NT2/D1 (cell line): Measurements from ENCODE around the gene FOXK1.

ENCODE experiments used
- DNase-seq: peaks from one replicate; pipeline ENCODE4 v3.0.0-alpha.2; 2011; ENCODE audit warnings: low read depth, low spot score
- H3K27me3 ChIP-seq: 2 replicates; pipeline ENCODE4 v1.6.0; 2011; ENCODE audit warnings: mild to moderate bottlenecking; ENCODE audit not compliant: insufficient read length, insufficient read depth
- H3K36me3 ChIP-seq: 2 replicates; pipeline ENCODE4 v1.6.1; 2011; ENCODE audit warnings: mild to moderate bottlenecking, low read length, mixed read lengths; ENCODE audit not compliant: insufficient read depth, insufficient read length
- H3K4me1 ChIP-seq: 2 replicates; pipeline ENCODE4 v1.5.1; 2011; ENCODE audit not compliant: insufficient read depth, insufficient read length
- H3K4me3 ChIP-seq: 2 replicates; pipeline ENCODE4 v1.5.1; 2011; ENCODE audit warnings: low read depth; ENCODE audit not compliant: insufficient read length
- H3K9ac ChIP-seq: 2 replicates; pipeline ENCODE4 v1.6.0; 2011; ENCODE audit warnings: low read depth; ENCODE audit not compliant: insufficient read length
- H3K9me3 ChIP-seq: 2 replicates; pipeline ENCODE4 v1.5.1; 2011; ENCODE audit warnings: mild to moderate bottlenecking, low read length; ENCODE audit not compliant: insufficient read depth
- SUZ12 ChIP-seq: IDR thresholded peaks from 2 replicates; pipeline ENCODE4 v1.6.1; 2011; ENCODE audit not compliant: insufficient read length, insufficient read depth; ENCODE audit errors: extremely low read depth
- YY1 ChIP-seq: IDR thresholded peaks from 2 replicates; pipeline ENCODE4 v1.6.1; 2011; ENCODE audit not compliant: insufficient read length, insufficient read depth
- ZNF274 ChIP-seq: IDR thresholded peaks from 2 replicates; pipeline ENCODE4 v1.6.1; 2011; ENCODE audit warnings: mild to moderate bottlenecking, low read depth, low read length

Gene FOXK1

DNA sequence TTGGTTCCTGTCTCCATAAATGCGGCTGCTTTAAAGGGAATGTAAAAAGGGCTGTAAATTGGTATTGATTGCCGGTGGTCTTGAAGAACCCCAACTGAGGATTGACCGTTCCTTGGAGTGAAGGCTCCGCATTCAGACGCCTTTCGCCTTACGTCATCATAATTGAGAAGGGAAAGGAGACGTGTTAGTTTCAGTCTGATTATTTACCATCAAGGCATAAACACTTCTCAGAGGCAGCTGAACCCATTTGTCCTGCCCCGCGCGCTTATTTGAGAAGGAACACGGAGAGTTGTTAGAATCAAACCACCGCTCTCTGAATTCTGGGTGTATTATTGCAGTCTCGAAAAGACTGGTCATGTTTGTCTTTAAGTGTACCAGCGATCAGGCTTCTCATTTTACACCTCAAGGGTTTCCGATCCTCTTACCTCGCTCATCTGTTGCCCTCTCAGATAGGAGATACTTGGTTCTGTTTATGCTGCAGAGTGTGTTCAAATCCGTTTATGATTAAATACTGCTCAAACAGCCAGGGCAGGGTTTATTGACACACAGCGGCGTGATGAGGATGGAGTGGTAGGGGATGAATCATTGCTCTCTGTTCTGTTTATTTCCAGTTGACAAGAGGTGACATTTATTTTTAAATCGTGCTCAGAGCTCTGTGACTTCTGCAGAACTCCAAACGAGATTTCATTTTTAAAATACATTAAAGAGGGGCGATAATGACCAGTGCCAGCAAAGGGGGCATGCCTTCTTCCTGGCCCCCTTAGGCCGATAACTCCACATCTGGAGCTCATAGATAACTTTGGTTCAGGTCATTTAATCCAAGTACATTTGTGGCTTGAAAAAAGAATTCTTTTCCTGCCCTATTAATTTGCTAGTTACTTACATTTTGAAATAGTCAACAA, 30.4 kb downstream of the FOXK1 start:
- H3K27me3 ChIP-seq: peaks cover 93% of the 10 kb centered on the region
- no peak overlapping the region for H3K4me3 ChIP-seq
- H3K4me1 ChIP-seq: peaks cover 16% of the 10 kb centered on the region
- peaks cover 29% of the 10 kb centered on the region for H3K36me3 ChIP-seq
- H3K9ac ChIP-seq: no peak overlapping the region
- DNase-seq: no peak
- TF ChIP-seq YY1 (no peak), SUZ12 (no peak), ZNF274 (no peak)
- H3K9me3 ChIP-seq: 0 out of 2 replicates have a peak, but pooled peaks cover 6% of the 10 kb centered on the region

DNA sequence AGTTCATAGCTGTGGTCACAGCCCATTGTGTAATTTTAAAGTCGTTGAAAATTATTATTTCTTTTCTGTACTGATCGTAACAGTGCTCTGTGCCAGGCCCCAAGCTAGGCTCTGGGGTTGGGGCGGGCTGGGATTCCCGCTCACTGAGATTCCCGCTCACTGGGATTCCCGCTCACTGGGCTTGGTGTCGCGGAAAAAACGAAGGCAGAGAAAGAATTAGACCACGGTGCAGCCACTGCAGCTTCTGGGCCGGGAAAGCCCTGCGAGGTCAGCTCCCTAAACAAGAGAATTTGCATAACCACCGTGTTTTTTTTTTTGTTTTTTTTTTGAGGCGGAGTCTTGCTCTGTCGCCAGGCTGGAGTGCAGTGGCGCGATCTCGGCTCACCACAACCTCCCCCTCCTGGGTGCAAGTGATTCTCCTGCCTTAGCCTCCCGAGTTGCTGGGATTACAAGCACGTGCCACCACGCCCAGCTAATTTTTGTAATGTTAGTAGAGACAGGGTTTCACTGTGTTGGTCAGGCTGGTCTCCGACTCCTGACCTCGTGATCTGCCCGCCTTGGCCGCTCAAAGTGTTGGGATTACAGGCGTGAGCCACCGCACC, 31.2 kb downstream of the FOXK1 start:
- 0 out of 2 replicates have a peak, but pooled peaks cover 6% of the 10 kb centered on the region for H3K9me3 ChIP-seq

DNA sequence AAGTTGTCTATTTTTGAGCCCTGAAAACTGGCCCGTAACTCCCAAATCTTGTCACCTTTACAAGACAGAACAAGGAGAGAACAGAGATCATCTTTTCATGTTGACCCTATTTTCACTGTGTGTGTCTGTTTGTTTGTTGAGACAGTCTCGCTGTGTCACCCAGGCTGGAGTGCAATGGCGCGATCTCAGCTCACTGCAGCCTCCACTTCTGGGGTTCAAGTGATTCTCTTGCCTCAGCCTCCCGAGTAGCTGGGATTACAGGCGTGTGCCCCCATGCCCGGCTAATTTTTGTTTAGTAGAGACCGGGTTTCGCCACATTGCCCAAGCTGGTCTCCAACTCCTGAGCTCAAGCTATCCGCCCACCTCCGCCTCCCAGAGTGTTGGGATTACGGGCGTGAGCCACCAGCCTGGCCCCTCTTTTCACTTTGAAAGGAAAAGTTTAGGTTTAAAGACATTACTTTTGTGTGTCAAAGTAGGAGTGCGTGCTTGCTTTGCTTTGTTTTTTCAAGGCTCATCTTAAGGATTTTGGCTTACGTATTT, 32.1 kb downstream of the FOXK1 start:
- H3K9me3 ChIP-seq: 0 out of 2 replicates have a peak, but pooled peaks cover 6% of the 10 kb centered on the region
- H3K4me1 ChIP-seq: peaks cover 11% of the 10 kb centered on the region
- no peak for DNase-seq
- TF ChIP-seq YY1: no peak
- TF ChIP-seq ZNF274: no peak
- TF ChIP-seq SUZ12: no peak
- peaks cover 37% of the 10 kb centered on the region for H3K36me3 ChIP-seq
- no peak overlapping the region for H3K9ac ChIP-seq
- peaks cover 84% of the 10 kb centered on the region for H3K27me3 ChIP-seq
- no peak overlapping the region for H3K4me3 ChIP-seq

More for the DNA sequence above, 31.2 kb downstream of the FOXK1 start:
- Histone ChIP-seq H3K27me3 (peaks cover 94% of the 10 kb centered on the region), H3K4me1 (peaks cover 14% of the 10 kb centered on the region), H3K9ac (no peak overlapping the region), H3K36me3 (peaks cover 36% of the 10 kb centered on the region), H3K4me3 (no peak overlapping the region)
- no peak for TF ChIP-seq YY1
- TF ChIP-seq ZNF274: no peak
- DNase-seq: peak; percentile 33

DNA sequence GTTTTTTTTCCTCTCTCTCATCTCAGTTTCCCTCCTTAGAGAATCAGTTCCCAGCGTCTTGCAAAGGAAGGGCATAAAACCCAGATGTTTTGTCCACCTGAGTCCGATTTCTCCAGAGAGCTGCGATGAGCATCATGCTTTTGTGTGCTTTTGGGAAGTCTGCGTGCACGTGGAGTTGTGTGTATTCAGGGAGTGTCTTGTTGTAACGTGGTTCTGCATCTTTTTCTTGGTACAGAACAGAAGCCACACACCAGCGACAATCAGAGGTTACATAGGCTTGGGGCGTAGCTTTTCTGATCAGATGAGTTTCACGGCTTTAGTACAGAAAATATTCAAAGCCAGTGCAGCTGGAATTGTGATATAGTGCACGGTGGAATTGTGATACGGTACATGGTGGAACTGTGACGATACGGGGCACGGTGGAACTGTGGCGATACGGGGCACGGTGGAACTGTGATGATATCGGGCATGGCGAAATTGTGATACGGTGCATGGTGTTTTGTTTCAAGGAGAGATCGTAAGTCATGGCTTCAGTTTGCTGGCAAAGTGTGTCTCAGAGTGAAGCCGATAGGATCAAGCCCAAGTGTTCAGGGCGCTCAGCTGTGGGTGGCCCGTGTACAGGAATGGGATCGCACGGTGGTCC, 32.8 kb downstream of the FOXK1 start:
- no peak overlapping the region for H3K4me3 ChIP-seq

DNA sequence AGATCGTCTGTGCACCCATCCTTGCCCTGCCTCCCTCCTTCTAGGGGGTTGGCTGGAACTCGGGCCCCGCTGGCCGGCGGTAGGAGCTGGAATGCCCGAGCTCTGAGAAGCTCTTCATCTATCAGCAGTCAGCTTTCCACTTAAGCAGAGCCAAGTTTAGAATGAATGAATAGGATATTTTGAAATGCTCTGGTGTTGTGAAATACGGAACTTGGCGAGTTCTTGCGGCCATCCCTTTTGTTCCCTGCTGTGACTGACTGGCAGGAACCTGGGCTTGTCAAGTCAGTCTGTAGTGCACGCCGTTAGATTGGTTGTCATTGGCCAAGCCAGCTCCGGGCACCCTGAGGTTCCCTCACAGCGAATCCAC, 33.3 kb downstream of the FOXK1 start:
- no peak overlapping the region for H3K4me3 ChIP-seq
- DNase-seq: no peak
- 0 out of 2 replicates have a peak, but pooled peaks cover 6% of the 10 kb centered on the region for H3K9me3 ChIP-seq
- TF ChIP-seq YY1 (no peak), SUZ12 (no peak), ZNF274 (no peak)
- peaks cover 10% of the 10 kb centered on the region for H3K4me1 ChIP-seq
- H3K36me3 ChIP-seq: peaks cover 33% of the 10 kb centered on the region
- peaks cover 73% of the 10 kb centered on the region for H3K27me3 ChIP-seq
- no peak overlapping the region for H3K9ac ChIP-seq

More for the DNA sequence above, 32.8 kb downstream of the FOXK1 start:
- DNase-seq: no peak
- Histone ChIP-seq H3K9me3 (0 out of 2 replicates have a peak, but pooled peaks cover 6% of the 10 kb centered on the region), H3K27me3 (peaks cover 78% of the 10 kb centered on the region), H3K9ac (no peak overlapping the region), H3K4me1 (peaks cover 10% of the 10 kb centered on the region), H3K36me3 (peaks cover 33% of the 10 kb centered on the region)
- TF ChIP-seq SUZ12: no peak
- no peak for TF ChIP-seq YY1
- TF ChIP-seq ZNF274: no peak

DNA sequence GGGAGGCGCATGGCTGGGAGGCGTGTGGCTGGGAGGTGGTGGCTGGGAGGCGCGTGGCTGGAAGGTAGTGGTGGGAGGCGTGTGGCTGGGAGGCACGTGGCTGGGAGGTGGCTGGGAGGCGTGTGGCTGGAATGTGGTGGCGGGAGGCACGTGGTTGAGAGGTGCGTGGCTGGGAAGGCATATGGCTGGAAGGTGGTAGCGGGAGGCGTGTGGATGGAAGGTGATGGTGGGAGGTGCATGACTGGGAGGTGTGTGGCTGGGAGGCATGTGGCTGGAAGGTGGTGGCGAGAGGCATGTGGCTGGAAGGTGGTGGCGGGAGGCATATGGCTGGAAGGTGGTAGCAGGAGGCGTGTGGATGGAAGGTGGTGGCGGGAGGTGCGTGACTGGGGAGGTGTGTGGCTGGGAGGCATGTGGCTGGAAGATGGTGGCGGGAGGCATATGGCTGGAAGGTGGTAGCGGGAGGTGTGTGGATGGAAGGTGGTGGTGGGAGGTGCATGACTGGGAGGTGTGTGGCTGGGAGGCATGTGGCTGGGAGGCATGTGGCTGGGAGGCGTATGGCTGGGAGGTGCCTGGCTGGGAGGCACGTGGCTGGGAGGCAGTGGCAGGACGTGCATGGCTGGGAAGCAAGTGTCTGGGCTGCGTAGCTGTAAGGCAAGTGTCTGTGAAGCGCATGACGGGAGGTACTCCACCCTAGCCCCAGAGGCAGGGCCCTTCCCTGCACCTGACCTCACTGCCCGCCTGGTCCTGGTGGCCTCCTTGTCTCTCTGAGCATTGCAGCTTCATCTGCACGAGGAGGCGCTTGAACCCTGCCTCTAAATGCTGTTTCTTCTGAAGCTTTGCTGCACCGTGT, 35.1 kb downstream of the FOXK1 start:
- Histone ChIP-seq H3K27me3 (peaks cover 60% of the 10 kb centered on the region), H3K36me3 (peaks cover 20% of the 10 kb centered on the region), H3K9ac (no peak overlapping the region), H3K4me1 (peaks cover 11% of the 10 kb centered on the region), H3K9me3 (no peaks in the 10 kb centered on the region), H3K4me3 (no peak overlapping the region)
- TF ChIP-seq YY1 (no peak), ZNF274 (no peak), SUZ12 (no peak)
- no peak for DNase-seq

DNA sequence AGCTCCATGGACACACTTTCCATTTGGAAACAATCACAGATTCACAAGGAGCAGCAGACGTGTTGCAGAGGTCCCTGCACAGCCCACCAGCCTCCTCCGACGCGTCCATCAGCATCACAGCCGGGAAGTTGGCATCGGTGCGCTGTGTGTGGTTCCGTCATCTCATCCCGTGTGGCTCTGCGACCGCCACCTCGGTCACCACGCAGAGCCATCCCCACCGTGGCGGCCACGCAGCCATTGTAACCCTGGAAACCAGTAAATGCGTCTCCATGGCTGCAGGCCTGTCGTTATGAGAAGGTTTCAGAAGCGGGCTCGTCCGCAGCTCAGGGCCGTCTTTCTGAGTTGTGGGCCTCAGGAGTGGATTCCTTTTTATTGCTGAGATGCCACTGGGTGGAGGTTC, 36.0 kb downstream of the FOXK1 start:
- peaks cover 27% of the 10 kb centered on the region for H3K36me3 ChIP-seq
- H3K4me3 ChIP-seq: no peak overlapping the region
- H3K9me3 ChIP-seq: no peaks in the 10 kb centered on the region
- H3K27me3 ChIP-seq: peaks cover 58% of the 10 kb centered on the region
- H3K9ac ChIP-seq: no peak overlapping the region
- TF ChIP-seq ZNF274: no peak
- no peak for TF ChIP-seq YY1
- TF ChIP-seq SUZ12: no peak
- no peak for DNase-seq
- H3K4me1 ChIP-seq: peaks cover 11% of the 10 kb centered on the region
